ENCODE results near the gene UBE2H.
"Not testable (repeated sequence)": the region's sequence is repeated elsewhere in the genome, so short reads cannot be mapped to it uniquely, and the experiment has no call there.

Gene UBE2H

GRCh38 chr7:129841465-129841864 is 111.3 kb downstream of the UBE2H start:
- DNase-seq = no peak

GRCh38 chr7:129840757-129841156 is 112.0 kb downstream of the UBE2H start:
- no peak for DNase-seq

- DNase-seq = no peak
Measured at GRCh38 chr7:129836983-129837382, 115.8 kb downstream of the UBE2H start.

- no peak for DNase-seq
Measured at GRCh38 chr7:129835569-129835968, 117.2 kb downstream of the UBE2H start.

- DNase-seq = not testable (repeated sequence)
Measured at GRCh38 chr7:129833353-129833752, 119.4 kb downstream of the UBE2H start.

- DNase-seq = no peak
Measured at GRCh38 chr7:129832701-129833227, 120.0 kb downstream of the UBE2H start.

GRCh38 chr7:129832282-129832681 is 120.5 kb downstream of the UBE2H start:
- no peak for DNase-seq

GRCh38 chr7:129831424-129832058 is 121.2 kb downstream of the UBE2H start:
- DNase-seq = no peak

GRCh38 chr7:129830949-129831348 is 121.8 kb downstream of the UBE2H start:
- no peak for DNase-seq

GRCh38 chr7:129829737-129830631 is 122.8 kb downstream of the UBE2H start:
- DNase-seq = peak; percentile 10

GRCh38 chr7:129828989-129829736 is 123.6 kb downstream of the UBE2H start:
- DNase-seq = no peak

- no peak for DNase-seq
Measured at GRCh38 chr7:129828078-129828762, 124.5 kb downstream of the UBE2H start.

GRCh38 chr7:129827467-129827990 is 125.2 kb downstream of the UBE2H start:
- DNase-seq = no peak

- not testable (repeated sequence) for DNase-seq
Measured at GRCh38 chr7:129826895-129827294, 125.9 kb downstream of the UBE2H start.

GRCh38 chr7:129825209-129825970 is 127.4 kb downstream of the UBE2H start:
- peak; percentile 15 for DNase-seq

GRCh38 chr7:129824291-129825208 is 128.2 kb downstream of the UBE2H start:
- DNase-seq = no peak

GRCh38 chr7:129823143-129823542 is 129.6 kb downstream of the UBE2H start:
- DNase-seq = not testable (repeated sequence)

- DNase-seq = no peak
Measured at GRCh38 chr7:129821476-129821875, 131.3 kb downstream of the UBE2H start.

GRCh38 chr7:129816742-129817141 is 136.0 kb downstream of the UBE2H start:
- no peak for DNase-seq

- DNase-seq = no peak
Measured at GRCh38 chr7:129807863-129808262, 144.9 kb downstream of the UBE2H start.

Measured in KG1 (cell line).